ENCODE data around the gene PIP5K1B.

The PIP5K1B gene

DNA sequence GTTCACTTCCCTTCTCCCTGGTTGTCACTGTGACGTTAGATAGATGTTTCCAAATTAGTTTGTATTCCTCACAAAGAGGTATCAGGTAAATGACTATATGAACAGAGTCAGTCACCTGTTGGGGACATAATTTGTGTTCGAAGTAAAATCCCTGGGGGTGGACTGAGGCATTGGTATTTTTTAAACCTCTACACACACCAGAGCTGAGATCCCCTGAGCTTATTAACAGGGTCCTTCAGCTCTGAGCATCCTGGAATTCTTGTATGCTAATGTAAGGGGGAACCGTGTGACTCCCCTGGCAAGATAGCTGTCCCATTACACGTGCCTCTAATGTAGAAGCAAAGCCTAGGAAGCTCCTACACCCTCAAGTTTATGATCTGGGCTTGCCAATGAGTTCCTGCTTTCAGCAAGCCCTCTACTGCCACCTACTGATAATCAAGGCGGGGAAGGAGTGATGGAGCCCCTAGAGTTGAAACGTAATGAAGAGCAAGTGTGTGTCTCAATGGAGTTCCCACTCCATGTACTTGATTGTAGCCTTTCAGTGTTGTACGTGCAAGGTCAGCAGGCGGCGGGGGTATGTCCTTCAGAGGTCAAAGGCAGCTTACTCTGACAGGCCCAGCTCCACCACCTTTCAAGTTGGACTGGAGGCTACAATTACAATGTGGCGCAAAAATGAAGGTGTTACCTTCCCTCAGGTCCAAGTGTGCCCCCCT, 294.5 kb downstream of the PIP5K1B start:
- peak; percentile 42 to 74 for DNase-seq

DNA sequence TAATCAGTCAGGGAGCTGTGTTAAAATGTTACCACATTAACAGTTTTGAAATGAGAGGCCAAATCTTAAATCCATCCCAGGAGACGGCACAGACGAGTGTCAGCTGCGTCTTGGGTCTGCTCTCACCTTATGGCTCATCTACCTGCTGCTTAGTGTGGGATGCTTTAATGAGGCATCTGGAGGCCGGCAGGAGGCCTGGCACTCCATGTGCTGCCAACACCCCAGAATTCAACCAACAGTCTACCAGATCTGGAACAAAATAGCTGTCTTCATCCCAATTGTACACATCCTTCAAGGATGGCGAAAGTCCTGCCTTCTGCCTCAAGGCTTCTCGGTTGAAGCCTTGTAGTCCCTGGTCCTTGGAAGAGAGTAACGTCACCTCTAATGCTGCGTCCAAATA, 296.9 kb downstream of the PIP5K1B start:
- DNase-seq, result no peak

- no peak for DNase-seq
Observed at GRCh38 chr9:69003051-69003450, 298.0 kb downstream of the PIP5K1B start.

- DNase-seq, result no peak
Observed at GRCh38 chr9:69004836-69005235, 299.8 kb downstream of the PIP5K1B start.

DNA sequence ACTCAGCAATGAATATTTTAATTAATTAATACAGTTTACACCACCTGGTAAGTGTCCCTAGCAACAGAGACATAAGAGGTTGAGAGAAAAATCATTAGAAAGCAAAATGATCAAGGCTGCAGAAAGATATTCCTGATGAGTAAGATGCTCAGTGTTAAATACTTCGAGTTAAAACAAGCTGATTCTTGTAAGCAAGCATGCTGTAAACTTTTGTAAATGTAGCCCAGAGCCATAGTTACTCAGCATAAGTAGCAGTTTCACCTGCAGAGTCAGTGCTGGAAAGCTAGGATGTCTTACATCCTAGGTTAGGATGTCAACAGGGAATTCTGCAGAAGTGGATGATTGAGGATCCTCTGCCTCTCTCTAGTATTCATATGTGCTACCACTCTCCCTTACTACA, 304.7 kb downstream of the PIP5K1B start:
- DNase-seq, result no peak

DNA sequence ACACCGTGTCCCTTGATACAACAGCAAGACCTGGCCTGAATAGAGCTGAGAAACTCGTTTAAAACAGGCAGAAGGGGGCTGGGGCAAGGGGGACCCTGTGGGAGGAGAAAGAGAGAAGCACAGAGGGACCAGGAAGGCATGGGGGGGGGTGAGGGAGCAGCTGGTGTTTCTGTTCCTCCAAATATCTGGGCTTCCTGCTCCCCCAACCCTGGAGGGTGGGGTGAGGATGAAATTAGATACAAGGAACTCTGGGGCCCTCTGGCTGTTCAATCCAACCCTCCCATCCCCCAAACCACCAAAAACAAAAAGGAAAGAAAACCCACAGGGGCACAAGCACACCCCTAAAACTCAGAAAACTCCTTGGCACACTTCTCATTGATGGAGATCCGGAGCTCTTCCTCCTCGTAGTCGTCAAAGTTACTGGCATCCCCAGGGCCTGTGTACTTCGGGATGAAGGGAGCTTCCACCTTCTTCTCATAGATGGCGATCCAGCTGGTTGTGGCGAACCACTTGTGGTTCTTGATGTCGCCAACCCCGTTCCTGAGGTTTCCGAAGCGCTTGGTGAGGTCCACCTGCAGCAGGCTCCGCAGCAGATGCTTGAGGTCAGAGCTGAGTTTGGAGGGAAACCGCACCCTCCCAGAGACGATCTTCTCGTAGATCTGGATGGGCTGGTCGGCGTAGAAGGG, 307.8 kb downstream of the PIP5K1B start:
- no peak for DNase-seq

- no peak for DNase-seq
Observed at GRCh38 chr9:69013382-69013727, 308.3 kb downstream of the PIP5K1B start.

GRCh38 chr9:69014013-69014412, 309.0 kb downstream of the PIP5K1B start, which contains the start of gene PRKACG:
Gene PRKACG (minus strand): TSS chr9:69014113. CDS start chr9:69014092, 21 bp downstream.
- no peak for DNase-seq

DNA sequence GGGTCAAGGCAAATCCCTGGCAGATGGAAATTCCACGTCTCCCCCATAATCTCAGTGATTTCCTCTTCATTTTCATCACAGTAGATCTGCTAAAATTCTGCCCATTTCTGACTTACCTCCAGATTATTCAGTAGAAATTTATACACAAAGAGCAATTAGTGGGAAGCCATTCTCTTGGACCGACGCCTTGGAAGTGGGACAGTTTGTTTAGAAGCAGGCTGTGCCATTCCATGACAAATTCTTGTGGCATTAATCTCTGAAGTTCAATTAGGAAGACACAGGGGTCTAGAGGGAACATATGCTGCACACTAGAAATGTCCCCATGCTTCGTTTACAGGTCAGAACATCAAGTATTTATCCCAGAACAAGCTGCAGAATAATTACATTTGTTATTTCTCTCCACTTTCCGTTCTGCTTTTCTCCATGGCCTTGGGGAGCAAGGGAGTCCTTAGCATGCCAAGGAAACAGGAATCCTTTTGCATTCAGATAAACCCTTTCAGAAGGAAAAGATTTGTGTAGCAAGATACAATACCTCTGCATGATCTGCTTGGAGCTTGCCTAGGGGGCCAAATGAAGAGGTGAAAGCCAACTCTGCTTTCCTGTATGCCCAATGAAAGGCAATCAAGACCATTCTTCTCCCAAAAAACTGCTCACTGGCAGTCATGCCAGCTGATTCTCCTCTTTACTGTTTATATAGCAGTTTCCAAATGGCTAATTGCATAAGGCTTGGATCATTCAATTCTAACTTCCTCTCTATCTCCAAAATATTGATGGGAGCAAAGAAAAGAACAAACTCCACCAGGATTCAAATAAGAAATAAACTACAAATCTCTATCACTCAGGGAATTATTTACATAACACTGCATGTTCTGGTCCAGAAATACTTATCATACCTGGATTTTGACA, 311.4 kb downstream of the PIP5K1B start:
- no peak for DNase-seq

DNA sequence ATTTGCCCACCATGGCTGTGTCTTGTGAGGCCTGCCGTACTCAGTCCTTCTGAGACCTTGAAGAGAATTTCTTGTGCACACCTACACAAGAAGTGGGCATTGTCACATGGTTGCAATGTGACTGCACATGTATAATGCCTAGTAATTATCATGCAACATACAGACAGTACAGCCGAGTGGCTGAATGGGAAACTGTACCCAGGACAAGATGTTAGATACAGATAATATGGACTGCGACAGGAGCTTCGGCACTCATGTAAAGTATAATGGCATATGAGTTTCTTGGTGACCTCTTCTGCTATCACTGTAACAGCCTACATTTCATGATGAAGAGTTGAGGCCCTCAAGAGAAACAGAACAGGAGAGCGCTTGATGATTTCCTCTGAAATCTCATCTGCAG, 313.7 kb downstream of the PIP5K1B start:
- DNase-seq, result no peak

DNA sequence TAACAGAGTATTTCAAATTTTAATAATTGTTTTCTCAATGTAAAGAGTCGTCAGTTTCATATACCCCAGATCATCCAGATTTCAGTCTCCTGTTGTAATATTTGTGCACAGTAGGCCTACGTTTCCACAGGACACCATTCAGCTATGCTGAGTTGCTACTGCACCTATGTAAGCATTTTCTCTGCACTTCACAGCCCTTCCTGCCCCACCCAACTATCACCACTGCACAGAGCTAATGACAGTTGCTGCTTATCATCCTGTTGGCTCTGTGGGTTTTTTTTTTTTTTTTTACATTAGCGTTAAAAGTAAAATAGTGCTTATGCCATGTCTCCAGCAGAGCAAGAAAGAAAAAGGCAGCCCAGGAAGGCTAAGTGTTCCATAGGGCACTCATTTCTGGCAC, 314.8 kb downstream of the PIP5K1B start:
- DNase-seq, result no peak

DNA sequence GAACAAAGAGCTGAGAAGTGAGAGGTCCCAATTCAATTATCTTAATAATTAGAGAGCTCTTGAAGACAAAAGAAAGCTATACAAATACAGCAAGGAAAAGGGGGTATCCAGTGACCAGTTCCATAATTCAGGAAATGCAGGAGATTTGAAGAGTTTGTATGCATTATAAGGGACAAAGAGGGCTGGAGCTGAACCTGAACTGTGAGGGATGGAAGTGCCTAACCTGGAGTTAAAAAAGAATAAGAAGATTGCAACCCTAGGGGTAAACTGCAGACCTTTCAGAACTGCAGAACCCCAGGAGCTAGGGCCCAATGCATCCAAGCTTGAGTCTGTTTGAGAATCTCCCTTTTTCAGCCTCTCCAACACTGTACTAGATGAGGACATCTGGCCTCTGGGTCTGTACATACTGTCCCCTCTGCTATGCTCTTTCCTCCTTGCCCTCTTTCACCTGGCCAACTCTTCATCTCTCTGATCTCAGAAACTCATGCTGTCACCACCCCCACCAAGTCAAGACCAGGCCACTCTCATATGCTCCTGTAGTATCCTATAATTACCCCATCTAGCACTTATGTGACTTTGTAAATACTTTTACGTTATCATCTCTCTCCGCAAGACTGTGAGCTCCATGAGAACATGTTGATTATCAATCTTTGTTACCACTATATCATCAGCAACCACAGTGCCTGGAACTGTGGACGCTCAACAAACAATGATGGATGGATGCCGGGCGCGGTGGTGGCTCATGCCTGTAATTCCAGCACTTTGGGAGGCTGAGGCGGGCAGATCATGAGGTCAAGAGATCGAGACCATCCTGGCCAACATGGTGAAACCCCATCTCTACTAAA, 315.5 kb downstream of the PIP5K1B start:
- DNase-seq, result no peak

DNA sequence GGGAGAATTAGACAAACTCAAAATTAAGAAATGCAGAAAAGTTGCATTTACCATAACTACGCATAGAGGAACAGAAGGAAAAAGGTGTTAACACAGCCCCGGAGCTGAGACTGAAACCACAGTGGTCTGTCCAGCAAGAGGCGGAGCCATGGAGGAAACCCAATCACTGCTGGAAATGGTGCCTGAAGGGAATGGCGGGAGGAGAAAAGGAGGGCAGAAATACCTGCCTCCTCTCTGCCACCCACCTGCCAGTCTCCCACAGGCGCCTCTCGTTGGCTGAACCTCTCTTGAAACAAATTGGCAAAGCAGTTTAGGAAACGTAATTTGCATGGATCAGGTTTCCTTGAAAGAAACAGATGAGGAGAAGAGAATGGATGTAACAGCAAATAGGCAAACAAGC, 318.6 kb downstream of the PIP5K1B start:
- DNase-seq, result peak; percentile 84 to 86

DNA sequence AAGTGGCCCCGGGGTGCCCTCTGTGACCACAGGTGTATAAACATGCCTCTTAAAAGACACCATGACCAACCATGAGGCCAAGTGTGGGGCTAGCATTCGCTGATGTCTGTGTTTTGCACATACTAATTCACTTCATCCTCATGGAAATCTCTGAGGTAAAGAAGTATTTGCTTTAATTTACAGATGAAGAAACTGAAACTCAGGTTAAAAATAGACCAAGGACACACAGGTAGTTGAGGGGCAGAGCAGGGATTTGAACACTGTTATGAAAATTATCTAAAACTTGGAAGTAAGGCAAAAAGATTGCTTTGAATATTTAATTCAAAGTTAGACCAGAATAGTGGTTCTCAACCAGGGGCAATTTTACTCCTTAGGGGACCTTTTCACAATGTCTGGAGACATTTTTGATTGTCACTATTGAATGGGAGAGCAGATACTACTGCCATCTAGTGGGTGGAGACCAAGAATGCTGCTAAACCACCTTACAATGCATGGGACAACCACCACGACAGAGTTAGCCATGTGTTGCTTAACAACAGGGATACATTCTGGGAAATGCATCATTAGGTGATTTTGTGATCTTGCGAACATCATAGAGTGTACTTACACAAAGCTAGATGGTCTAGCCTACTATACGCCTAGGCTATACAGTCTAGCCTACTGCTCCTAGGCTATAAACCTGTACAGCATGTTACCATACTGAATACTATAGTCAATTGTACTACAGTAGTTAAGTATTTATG, 322.5 kb downstream of the PIP5K1B start:
- peak; percentile 24 to 57 for DNase-seq

- no peak for DNase-seq
Observed at GRCh38 chr9:69028754-69029153, 323.7 kb downstream of the PIP5K1B start.

DNA sequence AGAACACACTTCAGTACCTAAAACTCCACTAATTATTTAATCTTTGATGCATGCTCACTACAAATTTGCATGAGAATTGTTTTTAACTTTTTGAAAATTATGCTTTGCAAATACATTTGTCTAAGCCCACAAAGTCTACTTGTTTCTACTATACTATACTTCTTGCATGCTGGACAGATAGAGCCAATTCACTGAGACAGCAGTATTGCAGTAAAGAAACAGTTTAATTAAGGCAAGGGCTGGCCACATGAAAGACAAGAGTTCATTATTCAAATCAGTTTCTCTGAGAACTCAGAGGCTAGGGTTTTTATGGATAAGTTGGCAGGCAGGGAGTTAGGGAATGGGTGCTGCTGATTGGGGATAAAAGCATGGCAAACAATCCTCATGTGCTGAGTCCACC, 324.5 kb downstream of the PIP5K1B start:
- DNase-seq, result no peak

- no peak for DNase-seq
Observed at GRCh38 chr9:69030851-69031645, 326.0 kb downstream of the PIP5K1B start.

- DNase-seq, result no peak
Observed at GRCh38 chr9:69034071-69034470, 329.0 kb downstream of the PIP5K1B start.

DNA sequence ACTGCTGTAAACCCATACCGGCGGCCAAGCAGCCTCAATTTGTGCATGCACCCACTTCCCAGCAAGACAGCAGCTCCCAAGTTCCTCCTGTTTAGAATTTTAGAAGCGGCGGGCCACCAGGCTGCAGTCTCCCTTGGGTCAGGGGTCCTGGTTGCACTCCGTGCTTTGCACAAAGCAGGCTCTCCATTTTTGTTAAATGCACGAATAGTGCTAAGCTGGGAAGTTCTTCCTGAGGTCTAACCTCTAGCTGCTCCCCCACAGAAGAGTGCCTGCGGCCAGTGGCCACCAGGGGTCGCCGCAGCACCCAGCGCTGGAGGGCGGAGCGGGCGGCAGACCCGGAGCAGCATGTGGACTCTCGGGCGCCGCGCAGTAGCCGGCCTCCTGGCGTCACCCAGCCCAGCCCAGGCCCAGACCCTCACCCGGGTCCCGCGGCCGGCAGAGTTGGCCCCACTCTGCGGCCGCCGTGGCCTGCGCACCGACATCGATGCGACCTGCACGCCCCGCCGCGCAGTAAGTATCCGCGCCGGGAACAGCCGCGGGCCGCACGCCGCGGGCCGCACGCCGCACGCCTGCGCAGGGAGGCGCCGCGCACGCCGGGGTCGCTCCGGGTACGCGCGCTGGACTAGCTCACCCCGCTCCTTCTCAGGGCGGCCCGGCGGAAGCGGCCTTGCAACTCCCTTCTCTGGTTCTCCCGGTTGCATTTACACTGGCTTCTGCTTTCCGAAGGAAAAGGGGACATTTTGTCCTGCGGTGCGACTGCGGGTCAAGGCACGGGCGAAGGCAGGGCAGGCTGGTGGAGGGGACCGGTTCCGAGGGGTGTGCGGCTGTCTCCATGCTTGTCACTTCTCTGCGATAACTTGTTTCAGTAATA, 330.6 kb downstream of the PIP5K1B start, which contains the start of gene FXN:
Gene FXN, plus strand, starts transcription at position 315 of the 871 bp plus-strand sequence. Its CDS starts 31 bp downstream, at position 346.
- DNase-seq, result peak; percentile 14 to 86

GRCh38 chr9:69036309-69036708, 331.3 kb downstream of the PIP5K1B start:
- no peak for DNase-seq

All from NCI-H526 (cell line).